NCI-H2196 treated with DMSO at 0.1 percent for 48 hours (cell line): ENCODE data around the gene GPR153.

Experiments
- DNase-seq: peaks from one replicate; lab custom pipeline; 2025; ENCODE audit not compliant: unreplicated experiment; lab: John Stamatoyannopoulos, UW

The GPR153 gene

DNA sequence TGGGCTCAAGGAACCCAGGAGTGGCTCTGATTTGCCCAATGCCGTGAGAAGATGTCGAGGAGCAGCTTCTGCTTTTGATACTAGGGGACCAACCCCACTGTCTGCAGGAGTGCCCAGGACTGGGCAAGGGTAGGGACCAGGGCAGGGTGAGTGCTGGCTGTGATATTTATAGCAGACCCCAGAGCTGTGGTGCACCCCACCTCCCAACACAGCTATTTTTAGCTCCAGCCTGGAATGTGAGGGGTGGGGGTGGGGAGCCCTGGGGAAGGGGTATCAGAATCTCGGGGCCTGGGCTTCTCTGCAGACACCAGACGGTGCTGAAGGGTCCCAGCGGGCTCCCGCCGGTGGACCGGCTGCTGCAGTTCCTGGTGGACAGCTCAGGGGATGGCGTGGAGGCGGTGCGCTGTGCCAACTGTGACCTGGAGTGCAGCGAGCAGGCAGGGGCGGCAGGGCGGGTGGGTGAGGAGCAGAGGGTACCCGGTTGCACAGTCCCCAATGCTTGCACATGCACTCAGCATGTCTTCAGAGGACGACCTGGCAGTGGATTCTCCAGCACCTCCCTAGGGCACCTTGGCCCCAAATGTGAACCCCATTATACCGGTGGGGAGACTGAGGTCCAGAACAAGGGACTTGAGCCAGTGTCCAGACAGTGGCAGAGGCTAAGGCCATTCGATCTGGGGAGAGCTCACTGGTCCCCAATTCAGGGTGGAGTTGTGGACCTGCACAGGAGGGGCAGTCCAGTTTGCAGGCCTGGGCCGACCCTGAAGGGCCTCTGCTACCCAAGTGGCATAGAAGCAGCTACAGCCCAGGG, 53.6 kb downstream of the GPR153 start:
- DNase-seq, result no peak

DNA sequence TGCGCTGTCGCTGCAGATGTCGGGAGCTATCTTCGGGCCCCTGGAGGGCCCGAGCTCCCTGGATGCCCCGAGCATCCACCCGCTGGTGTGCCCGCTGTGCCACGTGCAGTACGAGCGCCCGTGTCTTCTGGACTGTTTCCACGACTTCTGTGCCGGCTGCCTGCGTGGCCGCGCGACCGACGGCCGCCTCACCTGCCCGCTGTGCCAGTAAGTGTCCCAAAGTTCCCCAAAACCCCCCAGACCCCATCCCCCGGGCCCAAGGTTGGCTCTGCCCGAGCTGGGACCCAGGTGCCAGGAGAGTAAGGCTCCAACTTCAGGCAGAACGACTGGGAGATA, 54.4 kb downstream of the GPR153 start:
- no peak for DNase-seq

DNA sequence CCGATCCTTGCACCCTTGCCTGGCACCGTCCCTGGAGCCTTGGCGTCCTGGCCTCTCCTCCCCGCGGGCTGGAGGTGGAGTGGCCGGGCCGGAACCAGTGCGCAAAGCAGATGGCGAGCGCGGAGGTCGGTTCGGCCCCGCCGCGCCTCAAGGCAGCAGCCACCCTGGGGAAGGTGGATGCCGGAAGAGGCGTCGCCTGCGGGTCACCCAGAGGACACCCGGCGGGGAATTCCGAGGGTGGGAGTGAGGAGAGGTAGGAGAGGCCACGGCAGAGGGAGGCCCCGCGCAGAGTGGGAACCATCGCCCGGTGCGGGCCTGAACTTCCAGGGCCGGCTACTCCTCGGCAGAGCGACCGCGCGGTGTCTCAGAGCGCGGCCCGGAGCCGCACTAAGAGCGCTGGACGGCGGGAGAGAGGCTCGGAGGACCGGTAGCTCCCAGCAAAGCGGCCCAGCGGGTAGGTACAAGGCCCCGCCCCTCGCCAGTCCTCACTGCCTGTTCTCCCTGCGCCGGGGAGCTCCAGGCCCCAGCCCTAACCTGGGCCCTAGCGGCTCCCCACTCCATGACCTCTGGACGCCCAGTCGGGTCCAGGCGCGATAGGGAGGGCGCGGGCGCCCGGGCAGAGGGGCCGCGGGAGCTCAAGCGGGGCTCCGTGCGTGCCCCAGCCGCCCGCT, 54.9 kb downstream of the GPR153 start, which contains the start of gene RNF207:
Gene RNF207, plus strand, starts transcription at position 271 of the 671 bp plus-strand sequence. CDS start 417 bp downstream, outside the sequence.
- DNase-seq, result no peak

DNA sequence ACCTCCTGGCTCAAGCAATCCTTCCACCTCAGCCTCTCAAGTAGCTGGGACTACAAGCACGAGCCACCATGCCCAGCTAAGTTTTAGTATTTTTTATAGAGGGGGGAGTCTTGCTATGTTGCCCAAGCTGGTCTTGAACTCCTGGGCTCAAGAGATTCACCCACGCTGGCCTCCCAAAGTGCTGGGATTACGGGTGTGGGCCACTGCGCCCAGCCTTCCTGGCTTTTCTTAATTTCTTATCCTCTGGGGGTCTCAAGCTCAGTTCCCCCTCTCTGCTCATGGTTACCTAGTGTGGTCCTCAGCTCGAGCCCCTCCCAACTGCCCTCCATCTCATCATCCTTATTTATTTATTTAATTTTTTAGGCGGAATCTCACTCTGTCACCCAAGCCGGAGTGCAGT, 58.6 kb downstream of the GPR153 start:
- DNase-seq, result no peak

DNA sequence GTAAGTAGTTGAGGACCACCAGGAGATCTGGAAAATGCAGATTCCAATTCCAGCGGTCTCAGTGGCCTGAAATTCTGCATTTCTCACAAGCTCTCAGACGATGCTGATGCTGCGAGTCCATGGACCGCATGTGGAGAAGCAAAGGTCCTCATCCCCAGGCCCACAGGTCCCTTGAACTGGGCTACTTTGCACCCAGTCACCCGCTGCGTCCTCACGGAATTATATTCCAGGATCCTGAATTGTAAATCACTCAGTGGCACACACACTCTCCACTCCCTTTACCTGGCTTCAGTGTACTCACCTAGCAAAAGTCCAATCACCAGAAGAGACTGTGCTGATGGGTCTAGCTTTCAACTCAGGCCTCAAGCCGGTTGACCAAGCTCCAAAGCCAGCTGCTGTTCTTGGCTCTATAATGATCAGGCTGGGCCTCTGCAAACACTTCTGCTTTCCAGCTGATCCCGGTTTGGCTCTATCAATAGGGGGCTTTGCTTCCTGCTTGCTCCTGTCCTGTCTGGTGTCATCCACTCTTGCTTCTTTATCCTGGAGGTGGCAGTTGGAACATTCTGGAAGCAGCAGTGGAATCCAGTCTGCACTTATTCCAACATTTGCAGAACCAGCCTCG, 60.6 kb downstream of the GPR153 start:
- no peak for DNase-seq

DNA sequence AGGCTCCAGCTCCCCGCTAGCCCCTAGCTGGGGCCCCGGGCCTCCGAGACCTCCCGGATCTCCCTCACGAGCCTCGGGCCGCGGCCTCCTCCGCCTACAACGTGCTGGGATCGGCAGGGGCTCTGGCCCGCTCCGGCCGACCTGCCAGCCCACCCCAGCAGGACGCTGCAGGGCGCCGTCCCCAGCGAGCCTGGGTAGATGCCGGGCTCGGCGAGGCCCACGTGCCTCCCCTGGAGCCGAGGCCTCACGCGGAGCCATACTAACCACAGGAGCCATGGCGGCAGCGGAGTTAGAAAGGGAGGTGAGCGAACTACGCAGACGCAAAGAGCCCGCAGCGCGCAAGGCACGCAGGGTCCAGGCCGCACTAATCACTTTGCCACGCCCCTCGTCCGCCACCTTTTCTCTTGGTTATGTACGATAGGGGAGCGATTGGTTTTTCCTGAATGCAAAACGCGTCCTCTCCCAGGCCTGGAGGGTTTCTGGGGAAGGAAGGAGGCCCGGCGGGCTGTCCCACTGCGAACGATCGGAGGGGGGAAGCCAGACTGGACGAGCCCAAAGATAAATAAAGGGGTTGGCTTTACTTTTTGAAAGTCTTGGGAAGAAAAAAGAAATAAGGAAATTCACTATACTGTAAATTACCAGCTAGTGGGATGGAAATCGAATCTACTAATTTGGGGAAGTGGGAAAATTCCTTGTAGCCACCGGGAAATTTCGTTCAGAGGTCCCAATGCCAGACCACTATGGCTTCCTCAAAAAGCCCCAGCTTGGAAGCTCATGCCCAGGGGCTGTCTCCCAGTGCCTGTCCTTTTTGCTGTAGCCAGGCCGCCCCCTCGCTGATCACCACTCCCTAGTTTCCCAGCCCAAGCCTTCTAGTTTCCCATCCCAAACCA, 61.4 kb downstream of the GPR153 start, which contains the start of gene RPL22:
Gene RPL22, minus strand, starts transcription at position 298 of the 890 bp plus-strand sequence. Its CDS starts 22 bp downstream, at position 276.
- DNase-seq, result peak; percentile 98

DNA sequence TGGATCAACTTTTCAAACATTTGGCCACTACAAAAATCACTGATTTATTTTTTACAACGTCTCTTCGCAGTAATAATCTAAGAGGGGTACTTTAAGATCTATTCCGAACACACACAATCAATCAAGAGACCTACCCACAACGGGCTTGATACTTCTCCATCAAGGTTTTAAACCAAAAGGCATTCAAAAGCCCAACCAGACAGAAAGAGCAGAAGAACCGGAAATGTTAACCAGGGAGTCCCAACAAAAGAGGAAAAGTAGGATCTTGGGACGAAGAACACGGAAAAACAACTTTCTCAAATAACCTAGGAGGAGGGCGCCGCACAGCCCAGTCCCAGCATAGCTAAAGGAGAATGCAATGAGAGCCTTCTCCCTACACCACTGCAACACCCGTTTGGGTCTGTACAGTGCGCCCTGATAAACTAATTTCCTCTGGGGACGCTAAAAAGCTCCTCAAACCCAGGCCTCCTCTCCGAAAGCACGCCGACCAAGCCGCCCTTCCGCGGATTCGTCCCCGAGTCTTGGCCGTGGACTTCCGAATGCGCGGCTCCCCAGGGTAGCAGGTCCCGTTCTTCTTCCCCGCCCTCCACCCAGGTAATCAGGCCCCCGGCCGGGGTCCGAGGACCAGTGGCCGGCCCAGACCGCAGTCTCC, 62.1 kb downstream of the GPR153 start:
- DNase-seq, result no peak

DNA sequence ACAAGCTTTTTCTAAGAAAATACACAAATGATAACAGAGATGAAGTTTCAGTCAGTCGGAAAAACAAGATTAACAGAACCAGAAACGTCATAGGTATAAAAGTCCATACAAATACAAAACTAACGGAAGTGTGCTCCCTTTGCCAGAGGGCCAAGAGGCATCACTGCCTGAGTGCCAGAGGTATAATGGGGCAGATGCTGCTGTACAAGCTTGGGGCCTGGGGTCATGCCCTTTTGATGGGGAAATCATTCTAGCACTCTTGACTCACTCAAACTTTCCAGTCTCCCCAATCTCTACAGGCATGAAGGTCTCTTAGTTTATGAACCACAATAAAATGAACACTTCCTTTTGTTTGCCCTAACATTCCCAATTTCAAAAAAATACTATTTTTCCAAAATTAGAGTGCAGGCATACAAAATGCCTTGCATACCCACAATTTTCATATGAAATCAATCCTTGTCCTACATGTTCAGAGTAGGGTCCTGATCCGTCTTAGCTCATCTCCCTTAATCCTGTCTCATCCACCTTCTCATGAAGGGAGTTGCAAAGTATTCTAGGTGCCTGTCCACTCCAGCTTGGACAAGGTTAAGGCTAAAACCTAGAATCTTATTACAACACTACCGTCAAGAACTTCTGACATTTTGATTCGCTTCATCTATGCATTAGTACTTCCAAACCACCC, 63.0 kb downstream of the GPR153 start:
- no peak for DNase-seq
